H1 (cell line): ENCODE data around the gene ATXN7. TPM values are rescaled to one million over a fixed set of nuclear protein-coding genes. Genes with fewer than 3 reads are reported as not detected.

Experiments
- CTCF ChIA-PET: fragments of 300-600 bp; sonication (Branson Sonifier 250); formaldehyde crosslinking; loops from one replicate; lab custom pipeline; 2021; ENCODE audit not compliant: partially characterized antibody; lab: Charles Lee
- POLR2A ChIA-PET: fragments of 300-600 bp; sonication (Branson Sonifier 250); formaldehyde crosslinking; loops from one replicate; lab custom pipeline; 2021; ENCODE audit warnings: inconsistent platforms; ENCODE audit not compliant: partially characterized antibody; lab: Charles Lee
- DNase-seq, 2 experiments: peaks; one replicate each; pipeline versions ENCODE4 v3.0.0 to v3.0.0-alpha.2; 2010 to 2022; ENCODE audit warnings: low spot score in 2 of 2, low read depth in 1 of 2, mixed read lengths in 1 of 2
- FAIRE-seq: peaks from 2 replicates; lab custom pipeline; 2011; peaks lifted over from hg19 to GRCh38; lab: Jason Lieb, UNC
- H2AFZ ChIP-seq: 2 replicates; pipeline ENCODE4 v1.8.1; 2012; ENCODE audit warnings: low read length, inconsistent platforms
- H2AK5ac ChIP-seq: 2 replicates; pipeline ENCODE4 v1.6.1; 2013; ENCODE audit warnings: low read depth, low read length
- H2BK120ac ChIP-seq: replicated peaks from 2 replicates; pipeline ENCODE3; 2013; ENCODE audit warnings: low read depth, low read length, inconsistent platforms
- H2BK12ac ChIP-seq: 2 replicates; pipeline ENCODE4 v1.6.1; 2013; ENCODE audit warnings: low read depth, low read length
- H2BK15ac ChIP-seq: 2 replicates; pipeline ENCODE4 v1.6.1; 2013; ENCODE audit warnings: low read length
- H2BK20ac ChIP-seq: 2 replicates; pipeline ENCODE4 v1.6.1; 2013; ENCODE audit warnings: low read length
- H2BK5ac ChIP-seq: 2 replicates; pipeline ENCODE4 v1.6.1; 2013; ENCODE audit warnings: low read depth, low read length
- H3K14ac ChIP-seq: 2 replicates; pipeline ENCODE4 v1.6.1; 2013; ENCODE audit warnings: inconsistent platforms; ENCODE audit not compliant: insufficient read length
- H3K18ac ChIP-seq: 2 replicates; pipeline ENCODE4 v1.6.1; 2013; ENCODE audit warnings: low read length; ENCODE audit errors: extremely low read depth
- H3K23ac ChIP-seq: 2 replicates; pipeline ENCODE4 v1.6.1; 2013; ENCODE audit warnings: inconsistent platforms; ENCODE audit not compliant: insufficient read length
- H3K23me2 ChIP-seq: 2 replicates; pipeline ENCODE4 v1.6.1; 2013; ENCODE audit warnings: low read depth, low read length
- H3K27ac ChIP-seq: 2 replicates; pipeline ENCODE4 v1.6.1; 2011; ENCODE audit warnings: low read depth, low read length, inconsistent platforms
- H3K27me3 ChIP-seq, 4 experiments: replicated peaks in 1 of 4; 1 replicate in 1 of 4; 2 replicates in 3 of 4; pipeline versions ENCODE4 v1.6.1 to v1.8.1; 2011 to 2013; ENCODE audit warnings: low read length in 3 of 4, mild to moderate bottlenecking in 3 of 4, inconsistent platforms in 2 of 4, mixed read lengths in 2 of 4, moderate library complexity in 1 of 4; ENCODE audit not compliant: control insufficient read depth in 3 of 4, insufficient read depth in 3 of 4; ENCODE audit errors: extremely low read depth in 1 of 4
- H3K36me3 ChIP-seq, 4 experiments: 2 replicates each; pipeline versions ENCODE4 v1.6.1 to v1.8.1; 2011 to 2013; ENCODE audit warnings: mild to moderate bottlenecking in 4 of 4, low read length in 3 of 4, moderate library complexity in 2 of 4, control low read depth in 1 of 4, inconsistent platforms in 1 of 4; ENCODE audit not compliant: insufficient read depth in 4 of 4, control insufficient read depth in 2 of 4
- H3K4ac ChIP-seq: replicated peaks from 2 replicates; pipeline ENCODE3; 2013; ENCODE audit warnings: low read length, low read depth, mixed read lengths, inconsistent platforms; ENCODE audit not compliant: insufficient read length
- H3K4me1 ChIP-seq, 4 experiments: replicated peaks in 1 of 4; 1 replicate in 1 of 4; 2 replicates in 3 of 4; pipeline versions ENCODE4 v1.6.1 to v1.8.1; 2011 to 2013; ENCODE audit warnings: low read length in 3 of 4, inconsistent platforms in 2 of 4, mixed read lengths in 1 of 4; ENCODE audit not compliant: insufficient read depth in 4 of 4, control insufficient read depth in 3 of 4
- H3K4me2 ChIP-seq, 2 experiments: 2 replicates each; pipeline versions ENCODE4 v1.6.1 to v1.8.1; 2011 to 2013; ENCODE audit warnings: low read depth in 2 of 2, low read length in 2 of 2, control low read depth in 1 of 2, inconsistent platforms in 1 of 2, mild to moderate bottlenecking in 1 of 2; ENCODE audit not compliant: insufficient read depth in 1 of 2
- H3K4me3 ChIP-seq, 4 experiments: fragments of 200-600, 300-600 bp in 1 of 4; sonication (generic), shearing (Covaris generic), sonication (Bioruptor Twin) in 1 of 4; 2 replicates each; pipeline versions ENCODE4 v1.5.1 to v1.8.1; 2011 to 2016; ENCODE audit warnings: low read length in 4 of 4, low read depth in 3 of 4, control low read depth in 2 of 4, inconsistent platforms in 2 of 4, mild to moderate bottlenecking in 2 of 4, mixed read lengths in 1 of 4, moderate library complexity in 1 of 4; ENCODE audit not compliant: insufficient read depth in 2 of 4; ENCODE audit errors: extremely low read depth in 1 of 4
- H3K56ac ChIP-seq: replicated peaks from 2 replicates; pipeline ENCODE3; 2013; ENCODE audit warnings: low read depth, mild to moderate bottlenecking, mixed read lengths, low read length, inconsistent platforms; ENCODE audit not compliant: insufficient read length
- H3K79me1 ChIP-seq: 2 replicates; pipeline ENCODE4 v1.6.1; 2013; ENCODE audit warnings: low read depth, low read length, control low read depth
- H3K79me2 ChIP-seq, 2 experiments: 2 replicates each; pipeline versions ENCODE4 v1.6.1 to v1.8.1; 2012 to 2013; ENCODE audit warnings: low read length in 2 of 2, mild to moderate bottlenecking in 2 of 2, inconsistent platforms in 1 of 2; ENCODE audit not compliant: insufficient read depth in 2 of 2, control insufficient read depth in 1 of 2
- H3K9ac ChIP-seq, 4 experiments: replicated peaks in 1 of 4; 1 replicate in 1 of 4; 2 replicates in 3 of 4; pipeline versions ENCODE4 v1.6.1 to v1.8.1; 2011 to 2013; ENCODE audit warnings: low read depth in 3 of 4, low read length in 3 of 4, control low read depth in 2 of 4, mild to moderate bottlenecking in 2 of 4, moderate library complexity in 2 of 4, inconsistent platforms in 1 of 4; ENCODE audit errors: extremely low read depth in 1 of 4
- H3K9me3 ChIP-seq, 2 experiments: 2 replicates each; pipeline versions ENCODE4 v1.6.1 to v1.8.1; 2012 to 2013; ENCODE audit warnings: mild to moderate bottlenecking in 2 of 2, moderate library complexity in 2 of 2, control low read depth in 1 of 2, inconsistent platforms in 1 of 2, low read depth in 1 of 2, low read length in 1 of 2, mixed read lengths in 1 of 2; ENCODE audit not compliant: insufficient read depth in 2 of 2
- H4K20me1 ChIP-seq, 2 experiments: replicated peaks in 1 of 2; 2 replicates each; pipeline versions ENCODE3 to v1.8.1; 2011 to 2013; ENCODE audit warnings: inconsistent platforms in 2 of 2, low read length in 2 of 2, mild to moderate bottlenecking in 1 of 2; ENCODE audit not compliant: insufficient read depth in 2 of 2, control insufficient read depth in 1 of 2
- H4K5ac ChIP-seq: 2 replicates; pipeline ENCODE4 v1.6.1; 2013; ENCODE audit warnings: low read length, low read depth, mixed read lengths, inconsistent platforms; ENCODE audit not compliant: insufficient read length
- H4K8ac ChIP-seq: 2 replicates; pipeline ENCODE4 v1.8.0; 2013; ENCODE audit warnings: mild to moderate bottlenecking, moderate library complexity, low read length, inconsistent platforms; ENCODE audit not compliant: insufficient read depth; ENCODE audit errors: extremely low read depth
- H4K91ac ChIP-seq: replicated peaks from 2 replicates; pipeline ENCODE3; 2013; ENCODE audit warnings: low read length, mixed read lengths, inconsistent platforms; ENCODE audit not compliant: insufficient read length
- CTBP2 ChIP-seq: IDR thresholded peaks from 2 replicates; pipeline ENCODE4 v1.7.0; 2011; ENCODE audit warnings: borderline replicate concordance, mild to moderate bottlenecking, moderate library complexity, mixed read lengths, low read length; ENCODE audit not compliant: insufficient read depth, insufficient read length
- FOSL1 ChIP-seq: IDR thresholded peaks from 2 replicates; pipeline ENCODE4 v1.6.1; 2011; ENCODE audit warnings: mild to moderate bottlenecking, low read depth, low read length, moderate library complexity; ENCODE audit not compliant: insufficient read depth
- GABPA ChIP-seq: IDR thresholded peaks from 2 replicates; pipeline ENCODE4 v1.6.1; 2011; ENCODE audit warnings: mild to moderate bottlenecking, low read length, moderate library complexity, borderline replicate concordance; ENCODE audit not compliant: insufficient read depth
- NRF1 ChIP-seq: IDR thresholded peaks from 2 replicates; pipeline ENCODE4 v1.6.1; 2011; ENCODE audit warnings: mild to moderate bottlenecking, low read depth, low read length, improper control_type of control experiment
- USF2 ChIP-seq: IDR thresholded peaks from 2 replicates; pipeline ENCODE4 v1.6.1; 2011; ENCODE audit warnings: low read length, improper control_type of control experiment
- polyA plus RNA-seq, 7 experiments: library from polyadenylated mRNA; depleted of rRNA in 3 of 7; stranded (reverse) in 5 of 7; unstranded in 2 of 7; fragments of >200 nt in 5 of 7; fragments of 200-250 nt in 2 of 7; gene quantifications; 1 replicate in 5 of 7; 2 replicates in 1 of 7; 4 replicates in 1 of 7; pipeline versions ENCODE4 v1.2.1 to v1.2.3, GENCODE V29; 2011 to 2013; ENCODE audit warnings: missing spikeins in 2 of 7, mixed read lengths in 2 of 7
- total RNA-seq: library from RNA; stranded (reverse); fragmentation: NEBNext Ultra II Directional; extraction: Animal tissue kit (Norgen Biotek cat#: 25700); gene quantifications from 2 replicates; pipeline ENCODE4 v1.2.1, GENCODE V29; 2021

Gene ATXN7
- total and polyA plus RNA-seq, 2 of the 8 experiments (the other 6 are each of a cell fraction or from before 2014, with no cell fraction given) = 15.5 to 16.8 TPM

- H4K5ac ChIP-seq = no peak overlapping the region
- H3K18ac ChIP-seq = no peak overlapping the region
- H3K4ac ChIP-seq = no peak overlapping the region
- H2AFZ ChIP-seq = no peak overlapping the region
- DNase-seq = no peak
- H3K27ac ChIP-seq = no peak overlapping the region
- no peak overlapping the region for H3K23ac ChIP-seq
- H3K27me3 ChIP-seq = no peaks in the 10 kb centered on the region
- no peak for TF ChIP-seq FOSL1
- no peak for TF ChIP-seq GABPA
- no peak for TF ChIP-seq NRF1
- no peak for TF ChIP-seq USF2
- no peak for TF ChIP-seq CTBP2
- no peak overlapping the region for H3K9ac ChIP-seq
- H2BK15ac ChIP-seq = no peak overlapping the region
- ChIA-PET POLR2A (no interaction called here), CTCF (interaction anchor here (0.9 to 1.3 kb wide), 3 partner anchors 9 to 186 kb away, joined by 3 to 4 read pairs (median 4); no protein-coding TSS in a partner anchor)
- H3K36me3 ChIP-seq = no peaks in the 10 kb centered on the region
- no peak overlapping the region for H3K4me3 ChIP-seq
- no peak overlapping the region for H3K4me2 ChIP-seq
- no peaks in the 10 kb centered on the region for H3K9me3 ChIP-seq
- H2BK20ac ChIP-seq = no peak overlapping the region
- no peak overlapping the region for H4K91ac ChIP-seq
- no peak overlapping the region for H2BK5ac ChIP-seq
- no peak for FAIRE-seq
- no peak overlapping the region for H2BK12ac ChIP-seq
- H4K20me1 ChIP-seq = no peaks in the 10 kb centered on the region
- H3K56ac ChIP-seq = no peak overlapping the region
- no peaks in the 10 kb centered on the region; a peak in 1 of 7 replicates for H3K4me1 ChIP-seq
- no peak overlapping the region for H2BK120ac ChIP-seq
- peaks cover 2% of the 10 kb centered on the region; the same call in 1 of the 2 replicates for H3K79me1 ChIP-seq
- no peaks in the 10 kb centered on the region for H3K23me2 ChIP-seq
- H3K79me2 ChIP-seq = peaks cover 0 to 11% of the 10 kb centered on the region in 2 experiments; a peak in 3 of 4 replicates
- H4K8ac ChIP-seq = no peak overlapping the region
- no peak overlapping the region for H3K14ac ChIP-seq
- no peak overlapping the region for H2AK5ac ChIP-seq
Measured at GRCh38 chr3:63842127-63842526, 21.5 kb upstream of the ATXN7 start.
